Stimulated activated CD8-positive, alpha-beta memory T cell treated with anti-CD3 and anti-CD28 coated beads, Interleukin-12 subunit alpha, Interleukin-12 subunit beta, amount 100 ng/mL, for 24 hours (primary cell): ENCODE measurements around the gene PSMC2.
"Not testable (repeated sequence)": the region's sequence is repeated elsewhere in the genome, so short reads cannot be mapped to it uniquely, and the experiment has no call there.

Experiments
- DNase-seq: peaks from one replicate; pipeline ENCODE4 v3.0.0-alpha.2; 2020; ENCODE audit errors: extremely low read depth

Gene PSMC2

DNA sequence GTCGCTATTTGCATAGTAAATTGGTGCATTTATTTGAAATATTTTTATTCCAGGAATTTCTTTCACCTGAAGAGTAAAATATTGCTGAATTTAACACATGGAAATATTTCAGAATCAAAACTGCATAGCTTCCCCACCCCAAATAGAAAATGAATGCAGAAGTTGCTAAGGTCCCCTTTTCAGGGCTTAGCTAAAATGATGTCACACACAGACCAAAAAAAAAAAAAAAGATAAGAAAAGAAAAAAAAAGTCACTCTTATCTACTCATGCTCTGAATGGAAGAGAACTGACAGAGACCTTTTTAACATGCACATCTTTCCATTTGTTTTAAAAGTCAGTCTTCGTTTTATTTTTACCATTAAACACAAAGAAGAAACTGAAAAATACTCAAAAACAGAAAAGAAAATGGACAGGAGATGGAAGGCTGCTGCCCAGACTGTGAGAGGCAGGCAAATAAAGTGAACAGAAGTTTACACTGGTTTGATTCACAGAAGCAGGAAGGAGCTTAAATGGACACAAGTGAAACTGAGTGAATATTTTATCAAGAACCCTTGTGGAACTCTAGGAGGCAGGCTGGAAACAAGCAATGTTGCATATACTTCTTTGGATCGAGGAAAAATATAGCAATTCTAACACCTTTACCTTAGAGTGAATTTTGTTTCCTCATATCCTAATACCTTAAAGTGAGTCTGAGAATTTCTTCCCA, 32.0 kb downstream of the PSMC2 start:
- no peak for DNase-seq

DNA sequence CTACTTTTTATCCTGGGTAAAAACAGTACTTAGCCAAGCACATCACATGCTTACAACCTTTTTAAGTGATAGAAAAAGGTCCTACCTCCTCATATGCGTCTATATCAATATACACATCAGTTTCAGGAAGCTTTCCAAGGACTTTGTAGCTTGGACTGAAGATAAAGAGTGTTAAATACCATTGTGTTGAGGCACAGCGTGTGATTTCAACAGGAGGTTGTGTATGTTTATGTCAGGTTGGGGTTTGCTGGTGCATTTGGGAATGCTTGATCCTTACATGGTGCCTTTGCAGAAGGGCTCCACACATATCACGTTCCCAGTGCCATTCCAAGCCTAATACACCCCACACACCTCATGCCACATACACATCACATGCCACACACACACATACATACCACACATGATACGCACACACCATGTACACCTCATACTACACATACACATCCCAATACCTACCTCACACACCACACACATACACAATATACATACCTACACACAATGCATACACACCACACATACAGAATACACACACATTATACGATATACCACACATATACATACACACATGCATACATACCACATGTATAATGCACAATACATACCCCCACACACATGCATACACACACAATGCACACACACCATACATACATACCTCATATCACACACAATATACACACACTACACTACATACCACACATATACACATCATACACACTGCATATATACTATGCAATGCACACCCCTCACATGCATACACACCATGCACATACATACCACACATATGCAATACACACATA, 33.1 kb downstream of the PSMC2 start:
- no peak for DNase-seq

DNA sequence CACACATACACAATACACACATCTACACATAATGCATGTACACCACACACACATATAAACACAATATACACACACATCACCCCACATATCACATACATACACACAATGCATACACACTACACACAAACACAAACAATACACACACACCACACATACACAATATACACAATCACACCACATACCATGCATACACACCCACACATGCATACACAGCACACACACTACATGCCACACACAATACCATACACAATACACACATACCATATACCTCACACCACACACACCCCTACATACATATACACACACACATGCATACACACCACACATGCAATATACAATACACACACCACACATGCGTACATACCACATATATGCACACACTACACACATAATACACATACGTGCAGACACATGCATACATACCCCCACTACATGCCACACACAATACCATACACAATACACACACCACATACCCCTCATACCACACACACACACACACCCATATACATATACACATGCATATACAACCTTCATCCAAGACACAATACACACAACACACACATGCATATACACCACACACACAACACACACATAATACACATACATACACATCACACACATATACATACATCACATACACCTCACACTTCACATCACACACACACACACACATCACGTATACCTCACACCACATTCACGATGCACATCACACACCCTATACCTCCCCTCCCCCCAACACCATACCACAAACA, 34.0 kb downstream of the PSMC2 start:
- no peak for DNase-seq

GRCh38 chr7:103382032-103382402, 34.6 kb downstream of the PSMC2 start:
- no peak for DNase-seq

DNA sequence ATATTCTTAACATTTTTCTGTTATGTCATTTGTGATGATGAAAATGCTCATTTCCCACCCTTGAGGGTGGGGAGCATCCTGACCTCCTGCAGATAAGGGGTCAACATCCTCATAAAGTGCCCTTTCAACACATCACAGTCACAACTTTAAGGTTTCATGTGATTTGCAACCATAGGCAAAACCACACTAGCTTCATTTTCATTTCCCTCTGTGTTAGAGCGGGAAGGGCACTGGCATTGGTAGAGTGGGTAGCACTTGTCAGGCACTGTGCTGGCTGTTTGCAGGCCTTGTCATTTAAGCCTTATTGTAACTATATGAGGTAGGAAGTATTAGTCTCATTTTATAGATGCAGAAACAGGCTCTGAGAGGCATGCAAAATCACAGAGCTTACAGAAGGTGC, 39.8 kb downstream of the PSMC2 start:
- DNase-seq = no peak

DNA sequence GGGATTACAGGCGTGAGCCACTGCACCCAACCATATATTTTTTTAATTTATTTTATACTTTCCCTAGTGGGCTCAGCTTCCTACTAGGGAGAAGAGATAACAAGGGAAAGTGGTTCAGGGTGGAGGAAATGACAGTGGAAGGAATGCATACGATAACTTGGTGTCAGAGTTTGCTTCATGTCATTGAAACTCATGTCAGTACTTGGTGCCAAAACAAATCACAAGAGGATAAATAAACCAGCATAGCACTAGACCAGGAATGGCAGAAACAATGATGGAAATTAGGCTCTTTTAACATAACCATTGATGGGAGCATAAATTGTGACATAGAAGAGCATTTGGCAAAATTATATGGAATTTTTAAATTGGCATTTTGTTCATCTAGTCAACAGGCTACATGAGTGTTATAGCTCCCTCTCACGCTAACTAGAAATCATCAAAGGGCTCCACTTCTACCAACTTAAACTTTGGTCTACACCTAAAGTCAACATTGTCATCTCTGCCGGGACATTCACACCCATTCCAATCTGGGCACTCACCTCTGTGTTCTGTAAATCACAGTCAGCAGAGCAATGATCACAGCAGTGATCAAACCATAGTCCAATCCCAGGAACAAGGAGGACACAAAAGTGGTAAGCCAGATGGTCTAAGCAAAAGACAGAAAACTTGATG, 41.2 kb downstream of the PSMC2 start:
- no peak for DNase-seq

GRCh38 chr7:103389263-103389662, 41.8 kb downstream of the PSMC2 start:
- no peak for DNase-seq

DNA sequence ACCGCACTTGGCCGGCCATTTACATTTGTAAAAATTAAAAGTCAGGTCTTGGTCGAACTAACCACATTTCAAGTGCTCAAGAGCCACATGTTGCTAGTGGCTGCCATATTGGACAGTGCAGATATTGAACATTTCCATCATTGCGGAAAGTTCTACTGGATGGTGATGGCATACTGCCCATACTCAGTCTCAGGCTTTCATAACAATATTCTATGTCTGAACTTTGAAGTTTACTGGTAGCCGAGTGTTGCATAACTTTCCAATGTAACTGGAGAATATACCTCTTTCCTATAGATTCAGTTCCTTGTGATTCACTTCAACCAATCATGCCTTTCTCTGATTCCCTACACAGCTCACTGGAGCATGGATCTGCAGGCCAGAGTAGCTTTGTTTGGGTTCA, 43.7 kb downstream of the PSMC2 start:
- no peak for DNase-seq

DNA sequence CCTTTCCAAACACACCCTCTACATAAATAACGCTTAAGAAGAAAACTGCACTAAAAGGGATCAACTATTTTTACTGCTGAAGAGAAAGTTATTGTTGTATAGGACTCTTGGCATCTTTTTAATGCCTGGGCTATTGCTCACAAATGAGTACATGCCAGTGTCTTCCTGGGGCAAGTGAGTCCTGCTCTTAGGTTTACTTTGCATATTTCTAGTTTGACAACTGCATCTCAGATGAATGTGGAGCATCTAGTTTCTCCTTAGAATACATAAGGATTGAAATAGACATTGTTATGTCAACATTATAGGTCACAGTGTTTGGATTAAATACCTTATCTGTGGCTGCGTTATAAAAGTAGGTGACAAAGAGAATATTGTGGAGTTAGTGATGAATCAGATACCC, 44.5 kb downstream of the PSMC2 start:
- DNase-seq = no peak

DNA sequence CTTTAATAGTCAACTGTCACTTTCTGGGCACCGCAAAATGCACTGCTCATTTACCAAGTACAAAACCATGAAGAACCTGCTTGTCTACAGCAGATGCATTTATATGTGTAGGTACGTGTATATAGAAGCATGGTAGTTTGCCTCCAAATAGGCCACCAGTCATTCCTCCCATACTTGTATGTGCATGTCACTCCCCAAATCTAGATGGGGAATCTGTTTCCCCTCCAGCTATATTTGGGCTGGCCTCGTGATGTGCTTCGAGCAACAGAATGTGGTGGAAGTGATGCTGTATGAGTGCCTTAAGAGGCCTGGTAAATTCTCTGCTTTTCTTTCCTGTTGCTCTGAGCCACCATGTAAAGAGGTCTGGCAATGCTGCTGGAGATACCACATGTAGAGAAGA, 47.1 kb downstream of the PSMC2 start:
- DNase-seq = no peak

- DNase-seq = no peak
Measured at GRCh38 chr7:103395071-103395470, 47.6 kb downstream of the PSMC2 start.

GRCh38 chr7:103396471-103396870, 49.0 kb downstream of the PSMC2 start:
- DNase-seq = no peak

DNA sequence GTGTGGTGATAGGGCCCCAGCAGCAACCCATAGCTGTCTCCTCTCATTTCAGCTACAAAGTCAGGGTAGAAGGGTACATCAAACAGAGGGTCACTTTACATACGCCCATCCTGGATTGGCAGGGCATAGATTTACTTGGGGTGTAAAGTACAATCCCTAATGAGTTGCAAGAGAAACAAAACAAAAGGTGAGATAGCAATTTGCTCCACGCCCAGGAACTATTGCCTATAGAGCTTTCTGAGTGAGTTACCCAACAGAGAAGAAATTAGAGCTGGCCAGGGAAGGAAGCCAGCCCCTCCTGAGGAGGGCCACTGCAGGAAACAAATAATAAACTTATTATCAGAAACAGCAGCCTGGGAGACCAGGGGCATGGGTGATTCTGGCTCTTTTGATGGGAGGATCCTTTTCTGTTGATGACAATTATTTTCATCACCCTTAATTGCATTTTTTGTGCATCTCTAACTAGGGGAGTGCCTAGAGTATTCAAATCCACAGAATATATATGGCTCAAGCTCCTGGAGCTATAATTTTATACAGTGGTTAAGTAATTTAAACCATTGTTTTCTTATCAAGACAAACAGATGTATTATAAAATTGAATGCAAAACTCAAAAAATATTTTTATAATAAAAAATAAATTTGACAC, 51.2 kb downstream of the PSMC2 start:
- DNase-seq = no peak

GRCh38 chr7:103399687-103400086, 52.2 kb downstream of the PSMC2 start:
- DNase-seq = not testable (repeated sequence)

DNA sequence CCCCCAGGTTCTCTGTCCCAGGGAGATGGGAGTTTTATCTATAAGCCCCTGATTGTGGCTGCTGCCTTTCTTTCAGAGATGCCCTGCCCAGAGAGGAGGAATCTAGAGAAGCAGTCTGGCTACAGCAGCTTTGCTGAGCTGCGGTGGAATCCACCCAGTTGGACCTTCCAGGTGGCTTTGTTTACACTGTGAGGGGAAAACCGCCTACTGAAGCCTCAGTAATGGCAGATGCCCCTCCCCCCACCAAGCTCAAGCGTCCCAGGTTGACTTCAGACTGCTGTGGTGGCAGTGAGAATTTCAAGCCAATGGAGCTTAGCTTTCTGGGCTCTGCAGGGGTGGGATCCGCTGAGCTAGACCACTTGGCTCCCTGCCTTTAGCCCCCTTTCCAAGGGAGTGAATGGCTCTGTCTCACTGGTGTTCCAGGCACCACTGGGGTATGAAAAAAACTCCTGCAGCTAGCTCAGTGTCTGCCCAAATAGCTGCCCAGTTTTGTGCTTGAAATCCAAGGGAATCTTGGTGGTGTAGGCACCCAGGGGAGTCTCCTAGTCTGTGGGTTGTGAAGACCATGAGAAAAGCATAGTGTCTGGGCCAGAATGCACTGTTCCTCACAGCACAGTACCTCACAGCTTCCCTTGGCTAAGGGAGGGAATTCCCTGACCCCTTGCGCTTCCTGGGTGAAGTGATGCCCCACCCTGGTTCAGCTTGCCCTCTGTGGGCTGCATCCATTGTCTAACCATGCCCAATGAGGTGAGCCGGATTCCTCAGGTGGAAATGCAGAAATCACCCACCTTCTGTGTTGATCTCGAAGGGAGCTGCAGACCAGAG, 58.6 kb downstream of the PSMC2 start:
- DNase-seq = not testable (repeated sequence)

- DNase-seq = no peak
Measured at GRCh38 chr7:103412151-103412550, 64.7 kb downstream of the PSMC2 start.

DNA sequence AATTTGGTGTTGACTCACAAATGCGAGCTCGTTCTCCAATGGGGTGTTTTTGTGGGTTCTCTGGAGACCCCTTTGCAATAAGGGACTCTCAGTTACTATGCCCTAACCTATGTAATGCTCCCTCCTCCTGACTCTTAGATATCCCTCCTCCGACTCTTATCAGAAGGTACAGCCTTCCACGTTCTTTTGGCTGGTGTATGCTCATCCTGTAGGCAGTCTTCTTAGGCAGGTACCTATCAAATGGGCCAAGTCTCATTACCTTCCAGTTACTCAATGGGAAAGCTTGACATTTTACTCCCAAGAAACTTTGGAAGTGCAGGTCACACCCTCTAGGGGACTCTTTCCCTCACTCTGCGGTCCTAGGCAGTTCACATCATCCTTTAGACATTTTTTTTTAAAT, 66.0 kb downstream of the PSMC2 start:
- no peak for DNase-seq

DNA sequence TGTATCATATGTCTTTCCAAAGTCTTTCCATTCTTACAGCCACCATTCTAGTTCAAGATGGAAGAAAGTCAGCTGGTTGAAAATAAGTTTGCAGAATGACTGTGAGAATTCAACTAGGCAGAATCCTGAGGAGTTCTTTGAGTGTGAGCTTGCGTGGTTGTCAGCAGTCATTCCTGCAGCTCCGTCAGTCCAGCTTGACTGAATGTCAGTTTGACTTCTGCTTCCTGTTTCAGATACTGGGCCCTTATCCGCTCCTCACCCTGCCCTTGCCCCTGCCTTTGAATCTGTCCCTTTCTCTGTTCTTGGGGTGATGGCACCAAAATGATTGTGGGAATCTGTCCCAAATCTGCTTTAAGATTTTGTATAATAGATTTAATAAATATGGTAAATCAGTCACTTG, 70.8 kb downstream of the PSMC2 start:
- DNase-seq = no peak
